Peyer's patch (tissue), 4 donors: Measurements from ENCODE around the gene CLCNKB.

ENCODE experiments used
- POLR2A ChIP-seq, 2 donors: fragments of 450-650 bp; IDR thresholded peaks; one replicate each; pipeline ENCODE4 v1.5.1; 2017; ENCODE audit warnings: antibody characterized with exemption in 2 of 2, mild to moderate bottlenecking in 2 of 2, moderate library complexity in 2 of 2
- TF ChIP-seq, protein P1 (sequence below), 6 experiments: fragments of 450-650 bp in 4 of 6; fragments of 200-600 bp in 2 of 6; sonication (generic) in 1 of 6; IDR thresholded peaks; one replicate each; pipeline ENCODE4 v1.5.1; 2017 to 2019; ENCODE audit warnings: antibody characterized with exemption in 6 of 6, mild to moderate bottlenecking in 3 of 6, moderate library complexity in 1 of 6

DNA sequence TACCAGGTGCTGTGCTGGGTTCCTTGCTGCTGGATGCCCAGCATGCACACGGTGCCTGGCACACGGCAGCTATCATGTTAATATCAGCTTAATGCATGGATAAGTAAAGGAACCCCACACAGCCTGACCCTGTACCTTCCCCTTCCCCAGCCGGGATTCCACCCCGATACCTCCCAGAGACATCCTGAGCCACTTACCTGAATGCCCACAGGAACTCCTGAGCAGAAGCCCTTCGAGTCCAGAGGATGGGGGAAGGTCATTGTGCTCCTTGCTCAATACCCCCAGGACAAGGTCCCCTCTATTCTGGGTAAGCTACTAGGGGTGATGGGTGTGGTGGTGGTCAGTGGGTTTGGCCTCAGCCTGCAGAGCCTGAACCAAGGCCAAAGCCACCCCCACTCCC is 28.5 kb downstream of the CLCNKB start:
- TF ChIP-seq POLR2A (IDR thresholded peaks at IDR 0.05): no peak
- TF ChIP-seq, protein P1, sequence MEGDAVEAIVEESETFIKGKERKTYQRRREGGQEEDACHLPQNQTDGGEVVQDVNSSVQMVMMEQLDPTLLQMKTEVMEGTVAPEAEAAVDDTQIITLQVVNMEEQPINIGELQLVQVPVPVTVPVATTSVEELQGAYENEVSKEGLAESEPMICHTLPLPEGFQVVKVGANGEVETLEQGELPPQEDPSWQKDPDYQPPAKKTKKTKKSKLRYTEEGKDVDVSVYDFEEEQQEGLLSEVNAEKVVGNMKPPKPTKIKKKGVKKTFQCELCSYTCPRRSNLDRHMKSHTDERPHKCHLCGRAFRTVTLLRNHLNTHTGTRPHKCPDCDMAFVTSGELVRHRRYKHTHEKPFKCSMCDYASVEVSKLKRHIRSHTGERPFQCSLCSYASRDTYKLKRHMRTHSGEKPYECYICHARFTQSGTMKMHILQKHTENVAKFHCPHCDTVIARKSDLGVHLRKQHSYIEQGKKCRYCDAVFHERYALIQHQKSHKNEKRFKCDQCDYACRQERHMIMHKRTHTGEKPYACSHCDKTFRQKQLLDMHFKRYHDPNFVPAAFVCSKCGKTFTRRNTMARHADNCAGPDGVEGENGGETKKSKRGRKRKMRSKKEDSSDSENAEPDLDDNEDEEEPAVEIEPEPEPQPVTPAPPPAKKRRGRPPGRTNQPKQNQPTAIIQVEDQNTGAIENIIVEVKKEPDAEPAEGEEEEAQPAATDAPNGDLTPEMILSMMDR (IDR thresholded peaks at IDR 0.05): no peak
